ENCODE measurements around the gene WDR43.

WDR43 gene

DNA sequence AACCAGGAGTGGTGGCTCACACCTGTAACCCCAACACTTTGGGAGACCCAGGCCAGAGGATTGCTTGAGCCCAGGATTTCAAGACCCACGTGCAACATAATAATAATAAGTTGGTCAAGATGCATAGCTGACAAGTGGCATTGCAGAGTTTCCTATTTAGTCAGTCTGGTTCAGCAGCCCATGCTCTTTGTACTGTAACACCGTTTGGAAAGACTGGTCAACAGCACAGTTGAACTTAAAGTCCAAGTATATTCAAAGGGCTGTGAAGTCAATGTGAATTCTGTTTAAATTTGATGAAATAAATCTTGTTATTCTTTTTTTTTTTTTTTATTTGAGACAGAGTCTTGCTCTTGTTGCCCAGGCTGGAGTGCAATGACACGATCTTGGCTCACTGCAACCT is 22.8 kb upstream of the WDR43 start:
- H3K27ac ChIP-seq: no peak overlapping the region
- no peak for DNase-seq (ENCODE audit: low spot score)
- no peak for TF ChIP-seq CTCF (conservative IDR thresholded peaks at IDR 0.05; ENCODE audit: low read depth)
- CTCF ChIA-PET: no interaction called here
- POLR2A ChIA-PET (ENCODE audit: low non-redundant PET): no interaction called here

GRCh38 chr2:28880193-28880592 is 14.3 kb upstream of the WDR43 start:
- ChIA-PET CTCF (no interaction called here), POLR2A (ENCODE audit: low non-redundant PET) (no interaction called here)
- no peak for TF ChIP-seq CTCF (conservative IDR thresholded peaks at IDR 0.05; ENCODE audit: low read depth)
- no peak for DNase-seq (ENCODE audit: low spot score)
- H3K27ac ChIP-seq: no peak overlapping the region

DNA sequence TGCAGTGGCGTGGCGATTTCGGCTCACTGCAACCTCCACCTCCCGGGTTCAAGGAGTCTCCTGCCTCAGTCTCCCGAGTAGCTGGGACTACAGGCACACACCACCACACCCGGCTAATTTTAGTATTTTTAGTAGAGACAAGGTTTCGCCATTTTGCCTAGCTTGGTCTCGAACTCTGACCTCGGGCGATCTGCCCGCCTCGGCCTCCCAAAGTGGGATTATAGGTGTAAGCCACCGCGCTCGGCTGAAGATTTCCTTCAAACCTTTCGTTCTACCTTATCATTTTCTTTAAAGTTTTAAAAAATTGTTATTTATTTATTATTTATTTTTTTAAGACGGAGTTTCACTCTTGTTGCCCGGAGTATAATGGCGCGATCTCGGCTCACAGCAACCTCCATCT is 979 bp upstream of the WDR43 start:
- H3K27ac ChIP-seq: peak overlapping the region; percentile 82; the same call in 1 of the 2 replicates
- DNase-seq (ENCODE audit: low spot score): no peak
- TF ChIP-seq CTCF (conservative IDR thresholded peaks at IDR 0.05; ENCODE audit: low read depth): no peak
- ChIA-PET POLR2A (ENCODE audit: low non-redundant PET) (no interaction called here), CTCF (no interaction called here)

- peak; percentile 58 for DNase-seq (ENCODE audit: low spot score)
- no peak for TF ChIP-seq CTCF (conservative IDR thresholded peaks at IDR 0.05; ENCODE audit: low read depth)
- peak overlapping the region; percentile 82 for H3K27ac ChIP-seq
- ChIA-PET POLR2A (ENCODE audit: low non-redundant PET) (interaction anchor here (0.9 kb wide), 1 partner anchor 25 kb away, joined by 3 read pairs; the partner anchor contains the start of gene TRMT61B), CTCF (interaction anchor here (0.8 to 1.2 kb wide), 2 partner anchors 10 to 329 kb away, joined by 4 to 5 read pairs; no protein-coding TSS in a partner anchor)
These were observed 874 bp downstream of the WDR43 start for GRCh38 chr2:28895189-28895893.

- CTCF ChIA-PET: interaction anchor here (0.6 kb wide), 2 partner anchors 20 to 1318 kb away, joined by 3 to 5 read pairs; no protein-coding TSS in a partner anchor
- POLR2A ChIA-PET (ENCODE audit: low non-redundant PET): no interaction called here
- TF ChIP-seq CTCF (conservative IDR thresholded peaks at IDR 0.05; ENCODE audit: low read depth): no peak
- peak; percentile 64 for DNase-seq (ENCODE audit: low spot score)
- H3K27ac ChIP-seq: no peak overlapping the region
These were observed 2.4 kb downstream of the WDR43 start for GRCh38 chr2:28896906-28897305.

- TF ChIP-seq CTCF (conservative IDR thresholded peaks at IDR 0.05; ENCODE audit: low read depth): no peak
- H3K27ac ChIP-seq: no peak overlapping the region
- ChIA-PET POLR2A (ENCODE audit: low non-redundant PET) (no interaction called here), CTCF (no interaction called here)
- DNase-seq (ENCODE audit: low spot score): no peak
These were observed 3.6 kb downstream of the WDR43 start for GRCh38 chr2:28898048-28898447.

Measured in RWPE1 (cell line).